HG03064 (cell line): ENCODE results near the gene CEP350.
"Not testable (repeated sequence)": the region's sequence is repeated elsewhere in the genome, so short reads cannot be mapped to it uniquely, and the experiment has no call there.

ENCODE experiments used
- ATAC-seq: cut with Tn5 transposase; IDR thresholded peaks from one replicate; pipeline ENCODE4 v1.9.1; 2021; ENCODE audit warnings: low read depth; ENCODE audit not compliant: unreplicated experiment

Gene CEP350

GRCh38 chr1:179938752-179939151 is 15.9 kb upstream of the CEP350 start:
- no peak for ATAC-seq

- no peak for ATAC-seq
Measured at GRCh38 chr1:179939941-179940340, 14.7 kb upstream of the CEP350 start.

GRCh38 chr1:179941454-179941853 is 13.2 kb upstream of the CEP350 start:
- ATAC-seq = no peak

- no peak for ATAC-seq
Measured at GRCh38 chr1:179950651-179951050, 4.0 kb upstream of the CEP350 start.

GRCh38 chr1:179951383-179952144 is 3.0 kb upstream of the CEP350 start:
- no peak for ATAC-seq

- no peak for ATAC-seq
Measured at GRCh38 chr1:179952186-179952585, 2.4 kb upstream of the CEP350 start.

GRCh38 chr1:179953974-179954492 is 577 bp upstream of the CEP350 start:
- peak; percentile 0 for ATAC-seq

GRCh38 chr1:179955287-179955680 is 674 bp downstream of the CEP350 start:
- ATAC-seq = peak; percentile 10

- no peak for ATAC-seq
Measured at GRCh38 chr1:179955731-179956130, 1.1 kb downstream of the CEP350 start.

GRCh38 chr1:179958359-179958758 is 3.7 kb downstream of the CEP350 start:
- ATAC-seq = no peak

GRCh38 chr1:179962168-179962567 is 7.6 kb downstream of the CEP350 start:
- not testable (repeated sequence) for ATAC-seq

- ATAC-seq = no peak
Measured at GRCh38 chr1:179966551-179966950, 11.9 kb downstream of the CEP350 start.

GRCh38 chr1:179968284-179968993 is 13.8 kb downstream of the CEP350 start:
- no peak for ATAC-seq

- no peak for ATAC-seq
Measured at GRCh38 chr1:179968994-179969919, 14.6 kb downstream of the CEP350 start.

GRCh38 chr1:179969962-179970361 is 15.4 kb downstream of the CEP350 start:
- no peak for ATAC-seq

- no peak for ATAC-seq
Measured at GRCh38 chr1:179971563-179972496, 17.2 kb downstream of the CEP350 start.

- no peak for ATAC-seq
Measured at GRCh38 chr1:179973198-179974110, 18.8 kb downstream of the CEP350 start.

GRCh38 chr1:179976970-179977651 is 22.5 kb downstream of the CEP350 start:
- no peak for ATAC-seq
